GM12878 (cell line): Measurements from ENCODE around the gene GGTA1.

Source experiments
- BHLHE40 ChIP-seq, 2 experiments: fragments of 450-650 bp in 1 of 2; IDR thresholded peaks; 2 replicates each; pipeline ENCODE4 v1.6.1; 2011 to 2017; ENCODE audit warnings: low read depth in 2 of 2, borderline replicate concordance in 1 of 2, improper control_type of control experiment in 1 of 2, low read length in 1 of 2, mild to moderate bottlenecking in 1 of 2
- CHD1 ChIP-seq: IDR thresholded peaks from 2 replicates; pipeline ENCODE4 v1.6.1; 2012; ENCODE audit warnings: low read depth, low read length, improper control_type of control experiment
- CTCF ChIP-seq, 3 experiments: IDR thresholded peaks in 2 of 3; conservative IDR thresholded peaks in 1 of 3; 2 replicates each; pipeline ENCODE4 v1.5.1; 2011; ENCODE audit warnings: low read depth in 3 of 3, low read length in 3 of 3, mild to moderate bottlenecking in 3 of 3, control low read depth in 2 of 3, moderate library complexity in 2 of 3, inconsistent platforms in 1 of 3, mixed read lengths in 1 of 3; ENCODE audit not compliant: control insufficient read depth in 2 of 3, insufficient read depth in 1 of 3; ENCODE audit errors: extremely low read depth in 1 of 3
- FOXM1 ChIP-seq: IDR thresholded peaks from 2 replicates; pipeline ENCODE4 v1.6.1; 2012; ENCODE audit warnings: low read depth, mild to moderate bottlenecking, inconsistent platforms, low read length, moderate library complexity
- IKZF2 ChIP-seq, 2 experiments: fragments of 450-650 bp; IDR thresholded peaks; 2 replicates each; pipeline ENCODE4 v1.6.1; 2017; ENCODE audit warnings: mild to moderate bottlenecking in 2 of 2, moderate library complexity in 2 of 2
- MYC ChIP-seq: IDR thresholded peaks from 2 replicates; pipeline ENCODE4 v1.6.1; 2011; ENCODE audit warnings: mild to moderate bottlenecking, low read length, moderate library complexity, inconsistent platforms; ENCODE audit not compliant: insufficient read depth, insufficient replicate concordance, insufficient read length, severe bottlenecking
- POLR2AphosphoS5 ChIP-seq: IDR thresholded peaks from 2 replicates; pipeline ENCODE4 v1.6.1; 2011; ENCODE audit warnings: mild to moderate bottlenecking, low read length, inconsistent platforms
- REST ChIP-seq: IDR thresholded peaks from 2 replicates; pipeline ENCODE4 v1.6.1; 2012; ENCODE audit warnings: mild to moderate bottlenecking, low read depth, low read length

GRCh38 chr9:121434969-121435368 is 64.7 kb downstream of the GGTA1 start:
- TF ChIP-seq CTCF (IDR thresholded peaks at IDR 0.05 in 2 of 3, conservative IDR thresholded peaks at IDR 0.05 in 1 of 3; ENCODE audit: control insufficient read depth in 2 of 3, extremely low read depth in 1 of 3, insufficient read depth in 1 of 3, low read depth in 3 of 3, low read length in 3 of 3) (no peak), IKZF2 (IDR thresholded peaks at IDR 0.05) (no peak), POLR2AphosphoS5 (no peak), REST (no peak), BHLHE40 (IDR thresholded peaks at IDR 0.05; ENCODE audit: borderline replicate concordance in 1 of 2, low read depth in 2 of 2, low read length in 1 of 2) (no peak), CHD1 (no peak), MYC (no peak), FOXM1 (no peak)
